BE2C (cell line): ENCODE measurements around the gene EYA2.

Experiments
- DNase-seq: peaks from one replicate; pipeline ENCODE4 v3.0.0-alpha.2; 2020
- H3K27me3 ChIP-seq: fragments of 250-450 bp; sonication (Bioruptor Pico); 2 replicates; pipeline ENCODE4 v1.5.1; 2020; ENCODE audit warnings: mild to moderate bottlenecking
- H3K36me3 ChIP-seq: fragments of 250-450 bp; sonication (Bioruptor Pico); 2 replicates; pipeline ENCODE4 v1.5.1; 2020; ENCODE audit warnings: mild to moderate bottlenecking
- H3K4me1 ChIP-seq: fragments of 250-450 bp; sonication (Bioruptor Pico); 2 replicates; pipeline ENCODE4 v1.5.1; 2020
- H3K4me3 ChIP-seq: 2 replicates; pipeline ENCODE4 v1.5.1; 2011; ENCODE audit warnings: low read depth, low read length
- H3K9me3 ChIP-seq: fragments of 250-450 bp; sonication (Bioruptor Pico); 2 replicates; pipeline ENCODE4 v1.5.1; 2020
- CTCF ChIP-seq: IDR thresholded peaks from 2 replicates; pipeline ENCODE4 v1.5.1; 2012; ENCODE audit warnings: mild to moderate bottlenecking, low read depth, low read length

Gene EYA2

GRCh38 chr20:47033665-47034064 is 139.0 kb downstream of the EYA2 start:
- no peaks in the 10 kb centered on the region; the same call in 1 of the 2 replicates for H3K9me3 ChIP-seq
- H3K4me1 ChIP-seq = no peaks in the 10 kb centered on the region
- H3K4me3 ChIP-seq = no peak overlapping the region
- no peak for DNase-seq
- no peaks in the 10 kb centered on the region for H3K36me3 ChIP-seq
- TF ChIP-seq CTCF = no peak
- no peaks in the 10 kb centered on the region for H3K27me3 ChIP-seq

DNA sequence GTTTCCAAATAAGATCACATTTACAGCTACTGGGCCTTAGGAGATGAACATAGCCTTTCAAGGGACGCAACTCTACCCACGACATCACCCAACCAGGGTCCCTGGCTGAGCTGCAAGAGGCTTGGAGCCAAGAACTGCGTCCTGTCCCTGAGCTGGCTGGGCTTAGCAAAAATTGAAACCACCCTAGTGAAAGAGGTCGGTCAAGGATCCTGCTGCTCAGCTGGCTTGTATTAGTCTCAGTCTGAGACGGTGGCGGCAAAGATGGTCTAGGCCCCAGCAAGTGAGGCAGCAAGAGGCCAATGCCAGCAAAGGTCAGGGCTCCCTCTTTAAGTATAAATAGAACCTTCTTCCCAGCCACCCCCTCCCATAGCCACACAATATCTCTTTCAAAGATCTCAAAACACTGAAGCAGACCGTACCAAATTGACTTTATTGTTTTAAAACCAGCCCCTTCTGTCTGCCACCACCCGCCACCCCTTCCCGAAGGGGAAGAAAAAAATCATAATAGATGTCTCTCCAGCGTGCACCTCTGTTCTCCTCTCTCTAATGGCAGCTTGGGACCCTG is 140.5 kb downstream of the EYA2 start:
- Histone ChIP-seq H3K4me3 (no peak overlapping the region), H3K4me1 (no peaks in the 10 kb centered on the region), H3K9me3 (no peaks in the 10 kb centered on the region; the same call in 1 of the 2 replicates), H3K36me3 (no peaks in the 10 kb centered on the region), H3K27me3 (no peaks in the 10 kb centered on the region)
- TF ChIP-seq CTCF = no peak
- no peak for DNase-seq

GRCh38 chr20:47036091-47036870 is 141.6 kb downstream of the EYA2 start:
- H3K4me1 ChIP-seq = no peaks in the 10 kb centered on the region
- no peak for DNase-seq
- H3K4me3 ChIP-seq = no peak overlapping the region
- TF ChIP-seq CTCF = no peak
- no peaks in the 10 kb centered on the region; the same call in 1 of the 2 replicates for H3K9me3 ChIP-seq
- no peaks in the 10 kb centered on the region for H3K36me3 ChIP-seq
- H3K27me3 ChIP-seq = no peaks in the 10 kb centered on the region

- Histone ChIP-seq H3K27me3 (no peaks in the 10 kb centered on the region), H3K4me3 (no peak overlapping the region), H3K4me1 (no peaks in the 10 kb centered on the region), H3K36me3 (no peaks in the 10 kb centered on the region), H3K9me3 (no peaks in the 10 kb centered on the region; the same call in 1 of the 2 replicates)
- TF ChIP-seq CTCF = no peak
- DNase-seq = no peak
Measured at GRCh38 chr20:47038566-47039560, 144.2 kb downstream of the EYA2 start.

DNA sequence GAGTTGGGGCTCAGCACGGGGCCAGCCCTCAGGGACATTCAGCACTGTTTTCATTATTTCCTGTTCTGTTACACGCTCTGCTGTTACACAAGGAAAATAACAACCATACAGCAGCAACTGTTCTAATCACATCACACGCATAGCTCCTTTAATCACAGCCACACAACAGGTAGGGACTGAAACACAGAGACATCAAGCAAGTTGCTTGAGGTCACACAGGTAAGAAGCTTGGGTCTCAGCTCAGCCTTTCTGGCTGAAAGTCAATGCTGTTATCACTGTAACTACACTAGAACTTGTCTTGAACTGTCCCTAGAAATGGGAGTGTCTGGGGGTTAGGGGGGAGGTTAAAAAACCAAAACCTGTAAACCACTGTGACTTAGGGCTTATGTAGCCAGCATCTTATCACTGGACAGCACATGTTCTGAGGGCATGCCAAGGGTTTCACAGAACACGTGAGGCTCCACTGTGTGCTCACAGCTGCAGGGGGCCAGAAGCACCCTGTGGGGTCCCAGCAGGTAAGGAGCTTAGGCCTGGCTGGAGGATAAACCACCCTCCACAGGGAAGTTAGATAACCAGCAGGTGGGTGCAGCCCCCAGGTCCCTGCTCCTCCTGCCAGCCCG is 146.0 kb downstream of the EYA2 start:
- no peak for DNase-seq
- TF ChIP-seq CTCF = no peak
- Histone ChIP-seq H3K4me3 (no peak overlapping the region), H3K36me3 (no peaks in the 10 kb centered on the region), H3K4me1 (no peaks in the 10 kb centered on the region), H3K27me3 (no peaks in the 10 kb centered on the region), H3K9me3 (no peaks in the 10 kb centered on the region; the same call in 1 of the 2 replicates)
